Activated CD4-positive, alpha-beta T cell treated with anti-CD3 and anti-CD28 coated beads for 36 hours (primary cell): ENCODE measurements around the gene ACOXL. TPM values are rescaled to one million over a fixed set of nuclear protein-coding genes. Genes with fewer than 3 reads are reported as not detected.

Experiments
- ATAC-seq: fragments of 200-7000 bp; cut with Tn5 transposase; one replicate; pipeline ENCODE4 v1.10.0; 2021; ENCODE audit warnings: mild to moderate bottlenecking, moderate library complexity
- CTCF ChIA-PET: fragments of 350-600 bp; sonication (Branson Sonifier 250); formaldehyde crosslinking; loops from one replicate; lab custom pipeline; 2021; ENCODE audit warnings: antibody characterized with exemption; lab: Charles Lee
- POLR2A ChIA-PET: fragments of 350-600 bp; sonication (Branson Sonifier 250); formaldehyde crosslinking; loops from one replicate; lab custom pipeline; 2021; ENCODE audit warnings: antibody characterized with exemption, inconsistent platforms; lab: Charles Lee
- DNase-seq: peaks from one replicate; pipeline ENCODE4 v3.0.0-alpha.2; 2020
- H3K27ac Mint-ChIP-seq: one replicate; pipeline ENCODE4 v1.8.0; 2021; ENCODE audit warnings: mixed read lengths
- H3K27me3 Mint-ChIP-seq: one replicate; pipeline ENCODE4 v1.8.0; 2021; ENCODE audit warnings: mixed read lengths
- H3K36me3 Mint-ChIP-seq: one replicate; pipeline ENCODE4 v1.8.0; 2021; ENCODE audit warnings: low read depth, mixed read lengths
- H3K4me1 Mint-ChIP-seq: one replicate; pipeline ENCODE4 v1.8.0; 2021; ENCODE audit warnings: mixed read lengths
- H3K4me3 Mint-ChIP-seq: one replicate; pipeline ENCODE4 v1.8.0; 2021; ENCODE audit warnings: mild to moderate bottlenecking, moderate library complexity, mixed read lengths
- H3K9me3 Mint-ChIP-seq: one replicate; pipeline ENCODE4 v1.8.0; 2021; ENCODE audit warnings: low read depth, mixed read lengths
- intact Hi-C, 2 experiments: fragments of 100-400 bp; cut with DNase I in 1 of 2; cut with micrococcal nuclease in 1 of 2; formaldehyde crosslinking; loops; one replicate each; pipeline versions ENCODE4 v1.14.2 to v1.15.1; 2022 to 2024; cut with DNase I, micrococcal nuclease
- total RNA-seq, 2 experiments: library from RNA; stranded (reverse); gene quantifications; one replicate each; pipeline ENCODE4 v1.2.3, GENCODE V29; 2021

Gene ACOXL
- total RNA-seq, 2 experiments from 2014 or later = 0.23 TPM; not detected in 1

DNA sequence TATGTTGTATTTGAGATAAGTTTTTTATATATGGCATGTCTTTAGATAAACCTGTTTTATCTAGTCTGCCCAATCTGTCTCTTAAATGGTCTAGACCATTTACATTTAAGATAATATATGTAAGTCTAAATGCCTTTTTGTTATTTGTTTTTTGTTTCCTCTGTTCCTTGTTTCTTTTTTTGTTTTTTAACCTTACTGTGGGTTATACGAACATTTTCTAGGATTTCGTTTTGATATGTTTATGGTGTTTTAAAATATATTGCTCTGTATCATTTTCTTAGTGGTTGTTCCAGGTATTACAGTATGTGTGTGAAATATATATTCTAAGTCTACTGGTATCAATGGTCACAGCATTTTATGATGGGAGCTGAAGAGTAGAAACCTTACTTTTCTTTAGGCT is 401.7 kb downstream of the ACOXL start:
- Mint-ChIP-seq H3K4me1 (peaks cover 12% of the 10 kb centered on the region), H3K9me3 (no peaks in the 10 kb centered on the region), H3K27me3 (no peaks in the 10 kb centered on the region), H3K4me3 (no peak overlapping the region), H3K27ac (no peak overlapping the region), H3K36me3 (peaks cover 60% of the 10 kb centered on the region)
- CTCF ChIA-PET = interaction anchor here (0.9 to 1.8 kb wide), 2 partner anchors 8 to 9 kb away, joined by 4 to 6 read pairs; no protein-coding TSS in a partner anchor
- intact Hi-C loops = no loop called here
- POLR2A ChIA-PET = interaction anchor here (0.6 kb wide), 1 partner anchor 21 kb away, joined by 3 read pairs; no protein-coding TSS in a partner anchor
- ATAC-seq (no peak), DNase-seq (no peak)

DNA sequence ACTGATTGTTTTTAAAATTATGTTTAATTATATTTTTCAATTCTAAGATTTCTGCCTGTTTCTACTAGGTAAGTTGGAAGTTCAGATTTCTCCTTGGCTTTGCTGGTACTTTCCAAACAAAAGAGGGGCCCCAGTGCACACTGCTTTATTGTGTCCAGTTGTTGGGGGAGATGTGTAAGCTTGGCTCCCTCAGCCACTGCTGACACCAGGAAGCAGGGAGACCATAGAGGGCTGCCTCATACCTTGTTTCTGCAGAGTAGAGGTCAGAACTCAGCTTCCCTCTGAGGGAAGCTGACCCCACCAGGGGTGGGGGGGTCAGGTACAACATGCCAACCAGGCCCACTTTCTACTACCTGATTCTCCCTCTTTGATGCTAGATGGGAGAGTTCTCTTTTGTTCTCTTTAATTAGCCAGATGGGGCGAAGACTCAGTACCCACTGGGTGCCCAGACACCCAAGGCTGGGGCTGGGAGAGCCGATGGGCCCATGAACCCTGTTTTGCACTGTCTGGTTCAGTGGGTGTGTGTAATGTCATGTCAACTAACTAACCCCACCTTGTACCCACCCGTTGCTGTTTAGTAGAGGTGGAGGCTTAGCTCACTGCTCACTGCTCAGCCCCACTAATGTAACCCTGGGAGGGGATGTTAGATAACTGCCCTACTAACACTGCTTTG is 403.0 kb downstream of the ACOXL start:
- no peaks in the 10 kb centered on the region for H3K9me3 Mint-ChIP-seq

GRCh38 chr2:111135910-111136297 is 403.5 kb downstream of the ACOXL start:
- H3K4me1 Mint-ChIP-seq = peaks cover 10% of the 10 kb centered on the region
- intact Hi-C loops = no loop called here
- H3K27me3 Mint-ChIP-seq = no peaks in the 10 kb centered on the region
- DNase-seq (peak; percentile 20), ATAC-seq (no peak)
- CTCF ChIA-PET = no interaction called here
- no peak overlapping the region for H3K27ac Mint-ChIP-seq
- POLR2A ChIA-PET = no interaction called here
- H3K9me3 Mint-ChIP-seq = no peaks in the 10 kb centered on the region
- H3K4me3 Mint-ChIP-seq = no peak overlapping the region
- H3K36me3 Mint-ChIP-seq = peaks cover 63% of the 10 kb centered on the region

More for the DNA sequence above, 403.0 kb downstream of the ACOXL start:
- Mint-ChIP-seq H3K27me3 (no peaks in the 10 kb centered on the region), H3K27ac (no peak overlapping the region), H3K36me3 (peaks cover 63% of the 10 kb centered on the region), H3K4me1 (peaks cover 12% of the 10 kb centered on the region), H3K4me3 (no peak overlapping the region)
- ChIA-PET CTCF (interaction anchor here (1.8 kb wide), 1 partner anchor 11 kb away, joined by 6 read pairs; no protein-coding TSS in a partner anchor), POLR2A (no interaction called here)
- DNase-seq (no peak), ATAC-seq (no peak)
- intact Hi-C loops = no loop called here

DNA sequence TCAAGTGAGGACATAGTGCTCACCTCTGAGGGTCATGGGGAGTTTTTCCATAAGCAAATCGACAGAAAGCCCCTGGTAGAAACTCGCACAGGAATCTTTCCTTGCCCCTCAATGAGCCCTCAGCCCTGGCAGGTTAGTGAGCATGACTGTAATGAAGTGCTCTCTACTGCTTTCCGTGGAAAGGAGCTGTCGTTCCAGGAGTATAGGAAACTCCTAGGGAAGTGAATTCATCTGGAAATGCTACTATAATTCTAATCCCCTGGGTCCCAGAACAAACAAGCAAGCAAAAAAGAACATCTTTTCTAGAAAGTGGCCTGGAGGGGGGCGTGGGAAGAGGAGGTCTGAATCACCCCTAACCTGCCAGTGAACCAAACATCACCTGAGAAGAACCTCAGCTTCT is 406.5 kb downstream of the ACOXL start:
- intact Hi-C loops = no loop called here
- Mint-ChIP-seq H3K4me1 (peaks cover 9% of the 10 kb centered on the region), H3K36me3 (peaks cover 65% of the 10 kb centered on the region), H3K9me3 (no peaks in the 10 kb centered on the region), H3K4me3 (no peak overlapping the region), H3K27me3 (no peaks in the 10 kb centered on the region), H3K27ac (no peak overlapping the region)
- ChIA-PET CTCF (no interaction called here), POLR2A (interaction anchor here (0.7 kb wide), 1 partner anchor 18 kb away, joined by 3 read pairs; the partner anchor contains the start of gene BCL2L11)
- ATAC-seq (no peak), DNase-seq (no peak)

DNA sequence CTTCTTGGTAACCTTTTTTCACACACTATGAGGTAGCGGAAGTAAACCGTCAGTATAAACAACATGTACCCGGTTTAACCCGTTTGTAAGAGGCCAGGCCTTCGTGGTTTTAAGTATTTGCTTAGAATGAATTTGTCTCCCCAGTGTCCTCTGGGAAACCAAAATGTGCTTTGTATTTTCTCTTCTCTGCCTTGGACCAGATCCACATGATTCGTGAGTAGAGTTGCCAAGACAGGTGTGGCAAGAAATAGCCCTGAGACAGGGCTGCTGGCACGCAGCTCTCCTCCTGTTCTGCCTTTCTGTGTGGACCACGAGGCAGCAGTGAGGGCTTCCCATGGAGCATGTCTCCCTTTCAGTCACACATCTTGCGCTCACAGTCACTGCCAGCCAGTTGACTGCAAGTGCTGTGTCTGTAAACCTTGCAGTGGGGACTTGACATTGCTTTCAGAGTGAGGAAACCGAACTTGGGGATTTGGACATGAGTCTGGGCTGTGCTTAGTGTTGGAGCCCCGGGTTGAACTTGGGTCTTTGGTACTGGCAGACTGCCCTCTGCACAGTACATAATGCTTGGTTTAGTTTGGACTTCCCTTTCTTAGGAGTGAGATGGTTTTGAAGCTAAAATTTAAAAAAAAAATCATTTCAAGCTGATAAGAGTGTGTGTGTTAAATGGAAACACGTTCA is 407.4 kb downstream of the ACOXL start:
- Mint-ChIP-seq H3K27me3 (no peaks in the 10 kb centered on the region), H3K9me3 (no peaks in the 10 kb centered on the region), H3K4me1 (peaks cover 7% of the 10 kb centered on the region), H3K4me3 (no peak overlapping the region), H3K36me3 (peaks cover 66% of the 10 kb centered on the region), H3K27ac (no peak overlapping the region)
- intact Hi-C loops = no loop called here
- no peak for ATAC-seq
- ChIA-PET CTCF (no interaction called here), POLR2A (no interaction called here)
- DNase-seq = no peak

GRCh38 chr2:111140815-111141214 is 408.4 kb downstream of the ACOXL start:
- intact Hi-C loops = no loop called here
- peaks cover 13% of the 10 kb centered on the region for H3K4me1 Mint-ChIP-seq
- H3K27ac Mint-ChIP-seq = no peak overlapping the region
- peaks cover 68% of the 10 kb centered on the region for H3K36me3 Mint-ChIP-seq
- ChIA-PET CTCF (no interaction called here), POLR2A (no interaction called here)
- H3K27me3 Mint-ChIP-seq = no peaks in the 10 kb centered on the region
- no peak for DNase-seq
- no peak for ATAC-seq
- no peaks in the 10 kb centered on the region for H3K9me3 Mint-ChIP-seq
- H3K4me3 Mint-ChIP-seq = no peak overlapping the region

DNA sequence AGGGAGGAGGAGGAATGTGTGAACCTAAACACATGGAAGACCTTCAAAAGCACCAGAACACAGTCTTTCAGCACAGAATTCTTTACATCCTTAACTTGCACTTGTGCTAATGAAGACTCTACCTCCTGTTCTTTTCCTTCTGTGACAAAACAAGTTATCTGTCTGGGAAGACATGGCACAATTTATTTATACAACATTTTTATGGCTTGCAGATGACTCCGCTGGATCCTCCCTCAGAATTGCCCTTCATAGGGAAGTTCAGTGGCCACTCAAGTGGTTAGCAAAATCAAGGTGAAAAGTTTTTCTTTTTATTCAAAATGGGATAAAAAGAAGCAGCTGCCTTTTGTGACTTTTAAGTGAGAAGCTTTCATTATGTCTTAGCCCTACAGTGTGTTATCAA is 409.7 kb downstream of the ACOXL start:
- Mint-ChIP-seq H3K4me3 (no peak overlapping the region), H3K4me1 (peaks cover 16% of the 10 kb centered on the region), H3K27me3 (no peaks in the 10 kb centered on the region), H3K27ac (no peak overlapping the region), H3K36me3 (peaks cover 65% of the 10 kb centered on the region), H3K9me3 (no peaks in the 10 kb centered on the region)
- ATAC-seq = no peak
- ChIA-PET POLR2A (no interaction called here), CTCF (interaction anchor here (0.9 to 1.6 kb wide), 3 partner anchors 9 to 21 kb away, joined by 3 read pairs; no protein-coding TSS in a partner anchor)
- intact Hi-C loops = no loop called here
- DNase-seq = no peak

DNA sequence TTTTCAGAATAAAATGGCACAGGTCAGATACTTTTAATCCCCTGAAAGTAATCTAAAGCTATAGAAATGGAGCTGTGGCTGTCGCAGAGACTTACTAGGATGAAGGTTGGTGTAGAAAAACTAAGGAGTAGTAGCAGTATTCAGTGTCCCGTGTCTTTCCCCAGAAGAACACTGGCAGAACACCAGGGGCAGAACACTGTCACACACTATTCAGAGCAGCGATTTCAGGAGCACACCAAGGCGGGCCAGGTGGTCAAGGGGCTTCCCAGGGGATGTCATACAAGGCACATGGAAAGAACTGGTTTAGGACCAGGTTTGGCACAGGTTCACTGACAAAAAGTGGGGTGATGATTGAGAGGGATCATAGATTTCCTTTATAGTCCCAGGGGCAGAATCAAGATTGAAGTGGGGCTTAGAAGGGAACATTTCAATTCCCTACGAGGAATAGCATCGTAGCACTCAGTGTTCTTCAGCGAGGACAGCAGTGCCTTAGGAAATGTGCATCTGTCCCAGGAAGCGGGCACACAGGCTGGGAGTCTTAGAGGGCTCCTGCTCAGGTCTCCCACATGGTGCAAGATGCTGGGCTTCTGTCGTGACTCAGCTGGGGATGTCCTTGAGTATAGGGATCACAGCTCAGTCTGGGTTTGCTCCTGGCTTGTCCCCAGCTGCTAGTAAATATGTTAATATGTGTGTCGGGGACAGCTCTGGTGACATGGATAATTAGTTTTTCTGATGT is 410.9 kb downstream of the ACOXL start:
- H3K4me1 Mint-ChIP-seq = peaks cover 20% of the 10 kb centered on the region
- intact Hi-C loops = no loop called here
- H3K4me3 Mint-ChIP-seq = no peak overlapping the region
- CTCF ChIA-PET = interaction anchor here (0.6 to 1.6 kb wide), 4 partner anchors 8 to 966 kb away, joined by 3 read pairs; no protein-coding TSS in a partner anchor
- H3K36me3 Mint-ChIP-seq = peaks cover 62% of the 10 kb centered on the region
- ATAC-seq (no peak), DNase-seq (no peak)
- H3K27me3 Mint-ChIP-seq = no peaks in the 10 kb centered on the region
- H3K9me3 Mint-ChIP-seq = no peaks in the 10 kb centered on the region
- POLR2A ChIA-PET = no interaction called here
- no peak overlapping the region for H3K27ac Mint-ChIP-seq

- DNase-seq (no peak), ATAC-seq (no peak)
- peaks cover 25% of the 10 kb centered on the region for H3K4me1 Mint-ChIP-seq
- no peaks in the 10 kb centered on the region for H3K27me3 Mint-ChIP-seq
- no peak overlapping the region for H3K27ac Mint-ChIP-seq
- intact Hi-C loops = no loop called here
- no peak overlapping the region for H3K4me3 Mint-ChIP-seq
- ChIA-PET CTCF (interaction anchor here (1.6 kb wide), 1 partner anchor 19 kb away, joined by 3 read pairs; no protein-coding TSS in a partner anchor), POLR2A (no interaction called here)
- H3K36me3 Mint-ChIP-seq = peaks cover 62% of the 10 kb centered on the region
- H3K9me3 Mint-ChIP-seq = no peaks in the 10 kb centered on the region
Measured at GRCh38 chr2:111143843-111144198, 411.4 kb downstream of the ACOXL start.

DNA sequence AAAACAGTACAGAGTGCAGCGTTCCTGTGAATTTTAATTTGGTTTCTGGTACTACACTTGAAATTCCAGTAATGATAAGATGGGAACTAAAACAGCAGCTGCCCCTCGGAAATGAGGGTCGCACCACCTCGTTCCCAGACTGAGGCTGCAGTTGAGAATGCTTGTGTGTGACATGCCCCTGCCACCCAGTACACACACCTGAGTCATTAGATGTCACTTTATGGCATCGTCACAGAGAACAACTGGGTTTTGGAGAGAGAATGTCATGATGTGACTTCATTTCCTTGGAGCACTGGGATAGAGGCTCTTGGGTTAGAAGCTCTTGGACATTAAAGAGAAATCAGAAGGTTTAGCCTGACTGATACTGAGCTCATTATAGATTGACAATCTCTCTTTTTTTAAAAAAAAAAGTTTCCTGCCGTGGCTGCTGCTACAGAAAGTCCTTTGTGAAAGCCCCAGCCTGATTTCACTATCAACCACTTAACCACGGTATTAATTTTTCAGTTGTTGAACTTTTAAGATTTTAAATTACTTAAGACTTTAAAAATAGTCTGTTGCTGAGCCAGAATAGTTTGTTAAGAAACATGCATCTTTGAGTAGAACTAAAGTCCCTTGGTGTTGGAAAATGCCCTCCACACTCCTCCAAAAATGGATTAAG is 412.9 kb downstream of the ACOXL start:
- intact Hi-C loops = no loop called here
- no peaks in the 10 kb centered on the region for H3K27me3 Mint-ChIP-seq
- no peak for ATAC-seq
- H3K4me3 Mint-ChIP-seq = no peak overlapping the region
- DNase-seq = no peak
- POLR2A ChIA-PET = no interaction called here
- CTCF ChIA-PET = no interaction called here
- H3K27ac Mint-ChIP-seq = no peak overlapping the region
- H3K4me1 Mint-ChIP-seq = peaks cover 34% of the 10 kb centered on the region
- no peaks in the 10 kb centered on the region for H3K9me3 Mint-ChIP-seq
- H3K36me3 Mint-ChIP-seq = peaks cover 54% of the 10 kb centered on the region

DNA sequence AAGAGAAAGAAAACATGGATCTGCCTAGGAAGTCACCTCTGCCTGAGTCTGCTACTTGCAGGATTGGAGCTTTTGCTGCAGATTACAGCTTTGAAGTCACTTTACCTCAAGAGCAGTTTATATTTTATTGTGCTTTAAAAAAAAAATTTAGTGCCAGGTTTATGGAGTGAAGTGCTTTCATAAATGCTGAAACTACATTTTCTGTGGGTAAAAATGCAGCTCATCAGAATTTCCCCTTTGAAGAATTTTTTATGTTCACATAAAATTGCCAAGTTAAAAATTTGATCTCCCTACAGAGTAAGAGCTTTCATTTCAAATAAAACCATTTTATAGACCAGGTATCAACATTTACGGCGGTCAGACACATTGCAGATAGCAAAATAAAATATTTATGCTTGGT is 413.6 kb downstream of the ACOXL start:
- peaks cover 54% of the 10 kb centered on the region for H3K36me3 Mint-ChIP-seq
- H3K4me3 Mint-ChIP-seq = no peak overlapping the region
- ChIA-PET CTCF (interaction anchor here (1.1 kb wide), 1 partner anchor 15 kb away, joined by 3 read pairs; no protein-coding TSS in a partner anchor), POLR2A (no interaction called here)
- no peaks in the 10 kb centered on the region for H3K27me3 Mint-ChIP-seq
- peaks cover 34% of the 10 kb centered on the region for H3K4me1 Mint-ChIP-seq
- H3K27ac Mint-ChIP-seq = no peak overlapping the region
- no peak for DNase-seq
- no peaks in the 10 kb centered on the region for H3K9me3 Mint-ChIP-seq
- no peak for ATAC-seq
- intact Hi-C loops = no loop called here
